NCI-H2029 treated with DMSO at 0.1 percent for 48 hours (cell line): ENCODE data around the gene SYNE2.

Experiments
- DNase-seq: peaks from one replicate; lab custom pipeline; 2025; lab: John Stamatoyannopoulos, UW

SYNE2 gene

DNA sequence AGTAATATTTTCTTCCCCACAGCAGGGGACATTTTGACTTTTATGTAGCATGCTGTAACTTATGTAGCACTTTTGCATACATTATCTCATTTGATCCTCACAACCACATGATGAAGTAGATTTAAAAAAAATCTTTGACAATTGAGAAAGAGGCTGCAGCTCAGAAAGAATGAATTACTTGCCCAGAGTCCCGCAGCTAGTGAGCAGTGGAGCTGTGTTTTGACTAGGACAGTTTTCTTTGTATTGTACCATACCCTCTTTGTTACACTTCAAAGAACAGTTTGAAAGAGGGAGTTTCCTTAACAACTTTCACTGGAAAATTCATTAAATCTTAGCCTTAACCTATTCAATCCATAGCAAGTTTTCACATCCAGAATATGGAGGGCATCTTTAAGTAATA, 58.6 kb downstream of the SYNE2 start:
- DNase-seq = no peak

DNA sequence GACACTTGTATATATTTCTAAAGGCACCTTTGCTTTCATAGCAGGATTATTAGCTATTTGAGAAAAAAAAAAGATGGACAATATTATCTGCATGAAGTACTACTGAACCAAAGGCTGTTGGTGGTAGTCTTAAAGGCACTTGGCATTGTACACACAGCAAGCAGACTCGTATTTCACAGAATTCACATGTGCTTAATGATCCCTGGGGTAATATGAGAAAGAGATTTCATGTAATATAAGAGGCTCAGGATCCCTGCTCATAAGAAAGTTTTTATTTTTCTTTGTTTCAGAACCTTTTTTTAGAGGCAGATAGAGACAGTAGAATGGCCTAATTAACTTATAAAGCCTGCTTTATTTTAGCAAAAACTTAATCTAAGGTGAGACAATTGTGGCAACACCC, 59.5 kb downstream of the SYNE2 start:
- DNase-seq = no peak

DNA sequence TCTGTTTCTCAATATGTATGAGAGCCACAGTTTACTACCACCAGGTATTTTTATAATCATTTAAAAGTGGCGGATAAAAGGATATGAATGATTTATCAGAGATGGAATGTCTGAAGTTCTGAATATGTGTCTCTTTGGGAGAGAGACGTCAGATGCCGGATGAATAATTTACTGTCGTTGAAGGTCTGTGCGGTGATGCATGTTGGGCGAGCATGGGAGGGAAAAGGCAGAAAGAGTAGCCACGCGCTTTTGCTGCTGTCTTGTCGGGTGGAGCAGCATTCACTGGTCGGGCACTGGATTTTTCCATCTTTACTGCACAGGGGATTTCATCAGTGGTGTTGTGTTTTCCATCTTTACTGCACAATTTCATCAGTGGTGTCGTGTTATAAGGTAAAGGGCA, 65.6 kb downstream of the SYNE2 start:
- no peak for DNase-seq

DNA sequence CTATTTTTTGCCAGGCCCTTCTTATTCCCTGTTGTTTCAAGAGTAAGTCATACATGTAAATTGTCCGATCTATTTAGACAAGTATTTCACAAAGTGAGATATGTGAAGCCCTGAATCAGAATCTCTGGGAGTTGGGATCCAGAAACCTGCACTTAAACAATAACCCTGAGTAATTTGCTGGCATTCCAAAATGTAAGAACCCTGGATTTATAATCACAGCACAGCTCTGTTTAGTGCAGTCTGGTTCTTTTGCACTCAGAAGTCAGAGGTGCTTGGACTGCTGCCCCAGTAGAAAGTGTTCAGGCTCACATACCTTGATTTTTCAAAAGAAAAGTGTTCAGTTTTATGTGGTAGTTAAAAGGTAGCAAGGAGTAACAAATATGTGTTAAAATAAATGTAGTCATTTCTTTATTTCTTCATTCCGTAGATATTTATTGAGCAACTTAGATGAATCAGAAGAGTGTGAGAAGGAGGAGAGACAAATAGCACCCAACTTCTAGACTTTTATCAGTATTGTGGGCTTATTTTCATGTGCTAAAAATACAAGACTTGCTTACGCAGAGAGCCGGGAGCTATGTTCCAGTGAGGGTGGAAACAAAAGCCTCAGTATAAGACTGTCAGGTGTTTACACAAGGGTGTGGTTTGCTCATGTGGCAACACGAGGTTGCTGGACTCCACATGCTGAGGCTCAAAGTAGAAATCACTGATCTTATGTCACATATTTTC, 70.1 kb downstream of the SYNE2 start:
- DNase-seq = no peak

DNA sequence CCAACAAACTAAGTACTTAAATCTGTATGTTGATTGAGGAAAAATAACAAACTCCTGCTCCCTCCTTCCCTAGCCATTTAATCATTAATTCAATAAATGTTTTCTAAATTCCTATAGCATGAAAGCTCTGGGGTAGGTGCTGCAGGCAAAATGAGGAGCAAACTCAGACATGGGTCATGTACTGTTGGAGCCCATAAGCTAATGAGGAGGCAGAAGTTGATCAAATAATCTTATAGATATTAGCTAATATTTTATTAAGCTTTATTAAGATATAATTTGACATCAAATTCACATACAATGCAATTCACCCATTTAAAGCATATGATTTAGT, 70.6 kb downstream of the SYNE2 start:
- no peak for DNase-seq

DNA sequence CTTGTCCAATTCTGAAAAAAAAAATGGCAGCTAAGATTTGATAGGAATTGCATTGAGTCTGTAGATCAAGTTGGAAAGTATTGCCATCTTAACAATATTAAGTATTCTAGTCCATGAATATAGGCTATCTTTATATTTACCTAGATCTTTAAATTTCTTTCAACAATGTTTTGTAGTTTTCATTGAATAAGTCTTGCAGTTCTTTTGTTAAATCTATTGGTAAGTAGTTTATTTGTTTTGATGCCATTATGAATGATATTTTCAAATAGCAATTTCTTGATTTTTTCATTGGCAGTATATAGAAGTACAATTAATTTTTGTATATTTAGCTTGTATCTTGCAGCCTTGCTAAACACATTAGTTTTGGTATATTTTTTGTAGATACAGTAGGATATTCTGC, 71.6 kb downstream of the SYNE2 start:
- no peak for DNase-seq

DNA sequence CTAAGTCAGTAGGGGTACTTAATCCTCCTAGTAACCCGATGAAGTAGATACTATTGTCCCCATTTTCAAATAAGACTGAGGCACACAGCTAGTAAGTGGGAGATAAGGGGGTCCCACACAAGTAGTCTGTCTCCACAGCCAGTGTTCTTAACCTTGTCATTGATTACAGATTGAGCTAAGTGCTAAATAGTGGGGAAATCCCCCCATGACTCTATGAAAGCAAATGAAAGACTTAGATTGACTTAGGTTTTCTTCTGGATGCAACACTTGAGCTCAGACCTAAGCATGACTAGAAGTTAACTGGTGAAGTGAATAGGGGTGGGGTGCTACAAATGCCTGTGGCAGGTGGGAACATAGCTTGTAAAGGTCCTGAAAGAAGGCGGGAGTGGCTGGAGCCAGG, 73.8 kb downstream of the SYNE2 start:
- DNase-seq = no peak

DNA sequence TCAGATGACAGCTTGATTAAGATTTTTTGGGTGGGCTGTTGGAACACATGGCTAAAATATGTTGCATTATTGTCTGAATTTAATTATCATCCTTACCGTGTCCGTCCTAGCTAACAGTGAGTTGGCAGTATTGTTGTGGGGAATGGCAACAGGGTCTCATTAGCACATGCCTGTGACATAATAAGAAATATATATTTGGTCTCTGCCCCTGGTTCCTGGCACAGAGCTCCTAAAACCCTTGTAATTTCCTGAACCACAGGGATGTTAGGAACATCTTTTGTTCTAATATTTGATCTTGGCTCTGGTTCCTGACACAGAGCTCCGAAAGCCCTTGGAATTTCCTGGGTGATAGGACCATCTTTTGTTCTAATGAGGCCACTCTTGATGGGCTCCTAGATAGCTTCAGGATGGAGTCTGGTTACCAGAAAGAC, 76.0 kb downstream of the SYNE2 start:
- DNase-seq = peak; percentile 63

DNA sequence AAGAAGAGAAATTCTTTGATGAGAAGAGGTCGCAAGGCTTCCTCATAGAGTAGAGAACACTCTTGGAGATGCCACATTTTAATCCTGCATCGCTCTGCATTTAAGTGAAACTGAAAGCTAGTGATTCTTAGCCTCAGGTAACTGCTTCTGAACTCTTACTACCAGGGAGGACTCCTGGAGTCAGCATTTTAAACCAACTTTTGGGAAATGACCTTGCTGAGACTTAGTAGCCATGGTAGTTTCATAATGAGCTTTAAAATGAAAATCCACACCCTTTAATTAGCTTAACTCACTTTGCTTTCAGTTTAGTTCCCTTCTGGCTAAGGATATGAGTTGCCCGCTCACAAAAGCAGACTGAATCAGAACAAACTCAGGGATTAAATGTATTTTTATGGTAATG, 80.3 kb downstream of the SYNE2 start:
- DNase-seq = no peak

DNA sequence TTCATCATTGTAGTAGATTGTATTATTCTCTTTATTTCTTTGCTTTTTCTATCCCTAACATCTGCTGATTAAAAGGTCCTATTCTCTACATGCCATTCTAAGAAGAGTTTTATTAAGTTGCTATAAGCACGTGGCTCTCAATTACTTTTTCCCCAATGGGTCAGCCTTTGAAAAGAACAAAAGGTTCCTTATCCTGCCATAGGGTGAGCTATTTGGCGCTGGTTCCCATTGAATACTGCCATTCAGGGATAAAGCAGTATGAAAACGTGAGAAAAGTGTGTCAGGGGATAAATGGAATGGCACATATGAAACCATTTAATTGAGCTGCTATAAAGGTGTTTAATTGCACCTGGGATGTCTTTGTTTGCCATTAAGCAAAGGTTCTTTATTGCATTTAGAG, 80.9 kb downstream of the SYNE2 start:
- no peak for DNase-seq

DNA sequence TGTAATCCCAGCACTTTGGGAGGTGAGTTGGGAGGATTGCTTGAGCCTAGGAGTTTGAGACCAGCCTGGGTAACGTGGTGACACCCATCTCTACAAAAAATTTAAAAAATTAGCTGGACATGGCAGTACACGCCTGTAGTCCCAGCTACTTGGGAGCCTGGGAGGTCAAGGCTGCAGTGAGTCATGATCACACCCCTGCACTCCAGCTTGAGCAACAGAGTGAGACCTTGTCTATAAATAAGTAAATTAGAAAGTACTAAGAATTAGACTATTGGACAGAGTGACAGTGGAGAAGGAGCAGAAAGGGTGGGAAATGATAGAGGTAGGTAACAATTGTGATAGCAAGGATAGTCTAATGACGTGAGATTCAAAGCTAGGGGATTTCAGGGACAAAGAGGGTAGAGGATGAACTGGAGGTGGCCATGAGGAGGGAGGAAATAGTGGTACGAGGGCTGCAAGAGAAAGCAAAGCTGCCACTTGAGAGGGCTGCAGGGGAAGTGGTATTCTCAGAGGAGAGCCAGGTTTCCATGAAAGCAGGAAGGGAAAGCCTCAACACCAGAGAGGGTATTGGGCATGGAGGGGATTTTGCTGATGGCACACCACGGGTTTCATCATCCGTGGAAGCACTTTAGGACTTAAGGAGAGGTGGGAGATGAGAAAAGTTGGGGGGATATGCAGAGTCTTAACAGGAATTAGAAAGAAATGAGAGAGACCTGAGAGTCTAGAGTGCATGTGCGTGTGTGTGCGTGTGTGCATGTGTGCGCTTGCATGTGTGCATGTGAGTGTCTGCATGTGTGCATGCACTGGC, 85.6 kb downstream of the SYNE2 start:
- no peak for DNase-seq

DNA sequence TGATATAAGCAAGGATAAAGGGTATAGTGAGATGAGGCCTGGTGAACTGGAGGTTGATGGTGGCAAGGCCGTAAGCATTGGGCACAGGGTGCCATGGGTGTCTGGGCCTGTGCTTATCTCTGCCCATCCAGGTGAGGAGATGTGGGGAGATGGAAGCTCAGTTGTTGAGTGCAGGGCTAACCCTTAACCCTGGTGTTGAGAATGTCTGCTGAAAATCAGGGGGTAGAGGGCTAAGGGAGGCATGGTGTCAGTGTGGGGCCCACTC, 86.1 kb downstream of the SYNE2 start:
- no peak for DNase-seq

DNA sequence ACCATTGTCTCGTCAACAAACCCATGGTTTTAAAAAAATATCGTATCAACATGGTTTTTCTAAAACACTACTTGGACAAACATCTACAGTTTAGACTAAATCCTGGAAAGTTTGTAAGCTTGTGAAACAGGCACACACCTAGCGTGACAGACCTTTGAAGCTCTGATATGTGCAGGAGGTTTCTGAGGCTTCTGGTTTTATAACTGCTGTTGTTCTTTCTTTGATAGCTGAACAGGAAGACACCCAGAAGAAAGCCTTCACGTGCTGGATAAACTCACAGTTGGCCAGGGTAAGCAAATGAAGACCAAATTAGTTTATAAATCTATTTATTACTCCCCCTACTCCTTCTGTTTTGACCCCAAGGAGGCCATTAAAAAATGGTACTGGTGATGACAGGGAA, 87.6 kb downstream of the SYNE2 start:
- DNase-seq = no peak

DNA sequence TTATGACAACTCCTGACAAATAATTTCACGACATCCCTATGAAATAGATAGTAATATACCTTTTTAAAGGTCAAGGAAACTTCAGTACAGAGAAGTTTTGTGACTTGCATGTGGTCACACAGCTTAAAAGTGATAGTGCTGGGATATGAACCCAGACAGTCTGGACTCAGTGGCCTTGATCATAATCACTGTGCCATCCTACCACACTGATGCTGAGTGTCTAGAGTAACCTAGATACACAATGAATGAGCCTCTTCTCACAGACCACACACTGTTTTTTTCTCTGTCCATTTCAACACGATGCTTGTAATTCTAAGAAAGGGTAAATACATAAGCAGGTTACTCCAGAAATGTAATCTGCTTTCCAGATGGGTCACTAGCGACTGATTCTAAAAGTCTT, 88.2 kb downstream of the SYNE2 start:
- no peak for DNase-seq

DNA sequence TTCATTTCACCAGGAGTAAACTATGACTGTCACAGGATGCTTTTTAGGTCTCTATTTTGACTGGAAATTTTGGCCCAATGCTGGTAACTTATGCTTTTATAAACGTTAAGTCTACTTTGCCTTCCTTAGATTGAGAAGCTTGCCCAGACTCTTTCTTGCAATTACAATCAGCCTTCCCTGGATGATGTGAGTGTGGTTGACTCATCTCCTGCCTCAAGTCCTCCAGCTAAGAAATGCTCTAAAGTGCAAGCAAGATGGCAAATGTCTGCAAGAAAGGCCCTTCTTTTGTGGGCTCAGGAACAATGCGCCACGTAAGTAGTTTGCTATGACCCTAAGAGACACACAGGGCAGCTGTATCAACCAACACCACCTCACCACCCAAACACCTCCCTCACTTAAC, 96.9 kb downstream of the SYNE2 start:
- DNase-seq = no peak

DNA sequence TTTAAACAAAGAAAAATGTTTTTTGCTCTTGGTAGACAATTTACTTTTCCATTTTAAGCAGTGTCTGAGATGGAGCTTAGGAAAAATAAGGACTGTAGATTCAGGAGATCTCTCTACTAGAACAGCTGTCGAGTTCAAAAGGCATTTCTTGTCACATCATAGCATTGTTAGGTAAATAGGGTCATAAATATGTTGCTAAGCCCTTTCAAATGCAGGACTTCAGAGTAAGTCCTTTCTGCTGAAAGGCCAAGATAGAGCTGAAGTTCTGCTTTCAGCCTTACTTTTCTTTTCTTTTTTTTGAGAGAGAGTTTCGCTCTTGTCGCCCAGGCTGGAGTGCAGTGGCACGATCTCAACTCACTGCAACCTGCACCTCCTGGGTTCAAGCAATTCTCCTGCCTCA, 98.2 kb downstream of the SYNE2 start:
- no peak for DNase-seq

DNA sequence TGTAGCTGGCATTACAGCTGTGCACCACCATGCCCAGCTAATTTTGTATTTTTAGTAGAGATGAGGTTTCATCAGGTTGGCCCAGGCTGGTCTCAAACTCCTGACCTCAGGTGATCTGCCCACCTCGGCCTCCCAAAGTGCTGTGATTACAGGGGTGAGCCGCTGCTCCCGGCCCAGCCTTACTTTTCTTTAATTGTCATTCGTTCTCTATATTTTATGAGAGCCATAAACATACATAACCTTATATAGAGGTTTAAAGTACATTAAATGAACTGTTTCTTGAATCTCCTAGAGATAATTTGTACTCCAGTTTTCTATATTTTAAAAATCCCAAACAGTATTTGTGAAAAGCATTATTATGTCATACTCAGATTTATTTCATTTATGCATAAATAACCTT, 98.6 kb downstream of the SYNE2 start:
- DNase-seq = no peak

DNA sequence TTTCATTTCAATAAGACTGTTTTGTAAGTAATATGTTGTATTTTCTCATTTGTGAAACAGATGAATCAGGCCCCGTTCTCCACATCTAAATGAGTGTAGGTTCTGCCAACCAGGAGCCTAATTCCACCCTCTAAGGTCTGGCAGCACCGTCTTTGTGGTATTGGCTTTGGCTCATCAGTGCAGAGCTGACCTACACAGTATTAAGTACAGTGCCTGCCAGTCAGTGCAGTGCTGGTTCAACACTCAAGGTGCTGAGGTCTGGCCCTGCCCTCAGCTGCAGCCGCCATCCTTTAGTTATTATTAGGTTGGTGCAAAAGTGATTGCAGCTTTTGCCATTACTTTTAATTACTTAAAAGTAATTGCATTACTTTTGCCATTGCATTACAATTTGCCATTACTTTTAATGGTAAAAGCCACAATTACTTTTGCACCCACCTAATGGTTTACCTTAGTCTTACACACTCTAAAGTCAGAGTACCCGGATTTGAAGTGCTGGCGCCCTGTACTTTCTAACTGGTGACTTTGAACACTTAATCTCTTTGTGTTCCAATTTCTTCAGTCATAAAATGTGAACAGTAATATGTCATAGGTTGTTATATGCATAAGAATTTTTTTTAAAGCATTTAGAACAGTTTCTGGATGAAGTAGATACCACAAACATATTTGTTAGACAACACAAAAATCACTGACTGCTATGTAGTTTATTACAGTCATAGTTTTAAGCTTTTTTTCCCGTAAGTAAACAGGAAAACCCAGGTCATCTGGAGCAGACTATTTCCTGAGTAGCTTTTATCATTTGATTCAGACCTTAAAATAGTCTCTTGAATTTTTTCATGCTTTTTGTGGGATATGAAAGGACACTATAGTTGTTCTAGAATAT, 99.5 kb downstream of the SYNE2 start:
- DNase-seq = no peak

DNA sequence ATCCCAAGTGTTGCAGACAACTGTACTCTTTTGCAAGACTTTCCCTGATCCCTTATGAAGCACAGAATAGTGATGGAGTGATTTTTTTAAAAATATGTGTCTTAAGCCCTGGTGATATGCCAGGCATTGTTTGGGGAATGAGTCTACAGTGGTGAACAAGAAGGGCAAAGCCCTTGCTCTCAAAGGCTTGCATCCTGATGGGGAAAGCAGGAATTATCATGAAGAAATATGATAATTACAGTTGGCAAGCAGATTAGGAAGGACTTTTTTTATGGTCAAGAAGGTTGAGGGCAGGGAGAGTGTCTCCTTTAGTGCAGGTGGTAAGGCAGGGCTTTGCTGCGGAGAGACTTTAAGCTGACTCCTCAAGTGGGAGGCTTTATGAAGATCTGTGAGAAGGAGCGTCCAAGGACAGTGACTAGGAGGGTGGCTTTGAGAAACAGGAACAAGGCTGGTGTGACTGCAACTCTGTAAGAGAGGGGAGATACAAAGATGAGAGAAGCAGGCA, 100.2 kb downstream of the SYNE2 start:
- DNase-seq = no peak

DNA sequence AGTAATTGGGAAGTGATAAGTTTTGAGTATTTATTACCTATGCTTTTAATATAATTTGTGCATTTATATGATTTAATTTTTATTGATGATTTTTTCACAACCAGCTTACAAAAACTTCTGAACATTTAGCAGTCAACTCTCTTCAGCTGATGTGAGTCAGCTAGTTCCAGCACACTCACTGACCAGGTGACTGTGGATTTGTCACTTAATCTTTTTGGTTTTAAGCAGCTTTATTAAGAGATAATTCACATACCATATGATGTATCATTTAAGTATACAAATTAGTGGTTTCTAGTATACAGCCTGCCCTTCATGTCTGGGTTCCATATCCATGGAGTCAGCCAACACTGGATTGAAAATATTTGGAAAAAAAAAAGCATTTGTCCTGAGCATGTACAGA, 103.5 kb downstream of the SYNE2 start:
- no peak for DNase-seq

DNA sequence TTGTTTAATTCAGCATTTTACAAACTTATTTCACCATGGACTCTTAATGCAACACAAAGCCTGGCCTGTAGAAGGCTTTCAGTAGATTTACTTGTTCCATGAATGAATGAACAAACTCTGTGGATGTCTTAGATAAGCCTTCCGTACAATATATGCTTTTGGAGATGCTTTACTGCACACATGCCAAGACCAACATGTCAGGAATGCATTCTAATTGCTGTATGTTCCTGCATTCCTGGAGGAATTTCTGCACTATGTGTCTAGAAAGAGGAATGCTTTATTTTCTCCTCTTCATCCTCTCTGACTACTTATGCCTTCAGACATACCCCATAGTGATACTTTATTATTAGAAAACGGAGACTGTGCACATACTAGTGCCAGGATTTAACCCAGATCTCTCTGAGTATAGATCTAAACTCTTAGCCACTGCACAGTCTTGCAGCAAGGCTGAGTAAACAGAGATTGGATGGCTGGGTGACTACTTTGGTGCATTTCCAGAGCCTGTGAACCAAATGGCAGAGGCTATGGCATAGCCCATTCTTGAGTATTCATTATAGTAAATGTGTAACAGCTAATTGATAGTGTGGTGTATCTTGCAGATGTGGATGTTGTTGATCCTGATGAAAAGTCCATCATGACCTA, 108.2 kb downstream of the SYNE2 start:
- DNase-seq = no peak

DNA sequence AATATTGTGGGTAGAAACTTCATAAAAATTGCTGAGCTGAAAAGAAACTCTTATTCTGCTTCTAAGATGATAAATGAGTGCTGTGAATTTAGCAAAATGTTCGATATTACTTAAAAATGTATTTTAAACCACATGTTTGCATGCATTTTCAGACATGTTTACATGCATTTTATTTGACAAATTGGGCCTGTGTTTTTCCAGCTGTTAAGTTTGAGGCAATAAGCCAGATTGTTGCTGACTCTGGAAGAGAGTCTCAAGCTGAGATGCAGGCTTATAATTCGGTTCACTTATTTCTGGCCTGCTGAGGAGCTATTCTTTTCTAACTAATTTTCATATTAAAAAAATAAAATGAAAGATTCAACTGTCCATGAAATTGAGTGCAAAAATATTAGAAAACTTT, 110.1 kb downstream of the SYNE2 start:
- DNase-seq = no peak

DNA sequence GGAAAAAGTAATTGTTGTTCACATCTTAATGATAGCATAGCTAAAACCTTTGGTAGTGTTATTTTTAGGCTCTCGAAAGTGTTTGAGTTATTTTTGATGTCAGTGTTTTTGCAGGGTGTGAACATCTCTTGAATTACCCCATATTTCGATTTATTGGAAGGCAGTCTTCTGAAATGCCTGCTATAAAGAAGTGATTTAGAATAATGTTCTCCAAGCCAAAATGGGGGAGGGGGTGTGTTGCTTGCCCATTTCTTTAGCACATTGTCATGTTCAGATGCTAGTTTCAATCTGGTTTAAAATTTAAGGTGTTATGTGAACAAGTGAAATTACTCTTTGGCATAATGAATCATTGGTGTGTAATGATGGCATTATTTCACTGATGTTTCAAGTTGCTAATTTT, 110.6 kb downstream of the SYNE2 start:
- no peak for DNase-seq
